IMR-90 (cell line): ENCODE data around the gene ARHGAP8.

Experiments
- CEBPB ChIP-seq: IDR thresholded peaks from 2 replicates; pipeline ENCODE4 v1.6.1; 2012; ENCODE audit warnings: low read depth, low read length, improper control_type of control experiment
- POLR2A ChIP-seq: IDR thresholded peaks from 2 replicates; pipeline ENCODE4 v1.6.1; 2012; ENCODE audit warnings: mild to moderate bottlenecking, low read depth, low read length
- SMC3 ChIP-seq: fragments of 150-350 bp; IDR thresholded peaks from 2 replicates; pipeline ENCODE4 v1.6.1; 2016; ENCODE audit warnings: low read depth, mild to moderate bottlenecking, antibody characterized with exemption, low read length, moderate library complexity
- TF ChIP-seq, protein P1 (sequence below): conservative IDR thresholded peaks from 2 replicates; pipeline ENCODE4 v1.5.1; 2012; ENCODE audit warnings: mild to moderate bottlenecking, low read depth, low read length, improper control_type of control experiment
- TF ChIP-seq, protein P2 (sequence below): fragments of 150-350 bp; IDR thresholded peaks from 2 replicates; pipeline ENCODE4 v1.6.1; 2016; ENCODE audit warnings: low read depth, mild to moderate bottlenecking, low read length, moderate library complexity, borderline replicate concordance

DNA sequence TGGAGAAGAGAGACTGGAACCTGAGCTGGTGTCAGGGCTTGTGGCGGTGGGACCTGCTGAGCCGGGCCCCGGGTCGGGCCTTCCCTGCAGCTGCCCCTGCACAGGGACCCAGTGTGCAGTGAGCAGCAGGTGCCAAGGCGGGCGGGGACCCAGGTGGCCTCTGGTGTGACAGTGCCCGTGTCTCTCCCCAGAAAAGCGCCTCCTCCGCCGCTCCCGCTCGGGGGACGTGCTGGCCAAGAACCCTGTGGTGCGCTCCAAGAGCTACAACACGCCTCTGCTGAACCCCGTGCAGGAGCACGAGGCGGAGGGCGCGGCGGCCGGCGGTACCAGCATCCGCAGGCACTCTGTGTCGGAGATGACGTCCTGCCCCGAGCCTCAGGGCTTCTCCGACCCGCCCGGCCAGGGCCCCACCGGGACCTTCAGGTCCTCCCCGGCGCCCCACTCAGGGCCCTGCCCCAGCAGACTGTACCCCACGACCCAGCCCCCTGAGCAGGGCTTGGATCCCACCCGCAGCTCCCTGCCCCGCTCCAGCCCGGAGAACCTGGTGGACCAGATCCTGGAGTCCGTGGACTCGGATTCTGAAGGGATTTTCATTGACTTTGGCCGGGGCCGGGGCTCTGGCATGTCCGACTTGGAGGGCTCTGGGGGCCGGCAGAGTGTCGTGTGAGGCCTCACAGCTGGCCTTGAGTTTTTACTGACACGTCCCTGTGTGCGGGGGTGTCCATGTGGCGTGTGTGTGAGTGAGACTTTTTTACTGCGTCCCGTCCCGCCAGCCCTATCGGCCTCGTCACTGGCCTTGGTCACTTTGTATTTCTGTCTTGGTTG lies 15.6 kb upstream of the ARHGAP8 start:
- TF ChIP-seq, protein P1, sequence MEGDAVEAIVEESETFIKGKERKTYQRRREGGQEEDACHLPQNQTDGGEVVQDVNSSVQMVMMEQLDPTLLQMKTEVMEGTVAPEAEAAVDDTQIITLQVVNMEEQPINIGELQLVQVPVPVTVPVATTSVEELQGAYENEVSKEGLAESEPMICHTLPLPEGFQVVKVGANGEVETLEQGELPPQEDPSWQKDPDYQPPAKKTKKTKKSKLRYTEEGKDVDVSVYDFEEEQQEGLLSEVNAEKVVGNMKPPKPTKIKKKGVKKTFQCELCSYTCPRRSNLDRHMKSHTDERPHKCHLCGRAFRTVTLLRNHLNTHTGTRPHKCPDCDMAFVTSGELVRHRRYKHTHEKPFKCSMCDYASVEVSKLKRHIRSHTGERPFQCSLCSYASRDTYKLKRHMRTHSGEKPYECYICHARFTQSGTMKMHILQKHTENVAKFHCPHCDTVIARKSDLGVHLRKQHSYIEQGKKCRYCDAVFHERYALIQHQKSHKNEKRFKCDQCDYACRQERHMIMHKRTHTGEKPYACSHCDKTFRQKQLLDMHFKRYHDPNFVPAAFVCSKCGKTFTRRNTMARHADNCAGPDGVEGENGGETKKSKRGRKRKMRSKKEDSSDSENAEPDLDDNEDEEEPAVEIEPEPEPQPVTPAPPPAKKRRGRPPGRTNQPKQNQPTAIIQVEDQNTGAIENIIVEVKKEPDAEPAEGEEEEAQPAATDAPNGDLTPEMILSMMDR: no peak
- TF ChIP-seq CEBPB (no peak), SMC3 (no peak), POLR2A (no peak)
- TF ChIP-seq, protein P2, sequence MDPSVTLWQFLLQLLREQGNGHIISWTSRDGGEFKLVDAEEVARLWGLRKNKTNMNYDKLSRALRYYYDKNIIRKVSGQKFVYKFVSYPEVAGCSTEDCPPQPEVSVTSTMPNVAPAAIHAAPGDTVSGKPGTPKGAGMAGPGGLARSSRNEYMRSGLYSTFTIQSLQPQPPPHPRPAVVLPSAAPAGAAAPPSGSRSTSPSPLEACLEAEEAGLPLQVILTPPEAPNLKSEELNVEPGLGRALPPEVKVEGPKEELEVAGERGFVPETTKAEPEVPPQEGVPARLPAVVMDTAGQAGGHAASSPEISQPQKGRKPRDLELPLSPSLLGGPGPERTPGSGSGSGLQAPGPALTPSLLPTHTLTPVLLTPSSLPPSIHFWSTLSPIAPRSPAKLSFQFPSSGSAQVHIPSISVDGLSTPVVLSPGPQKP: no peak
